Osteocyte (in vitro differentiated cells): ENCODE measurements around the gene OSCAR. TPM values are rescaled to one million over a fixed set of nuclear protein-coding genes. Genes with fewer than 3 reads are reported as not detected.

Experiments
- DNase-seq: peaks from one replicate; pipeline ENCODE4 v3.0.0; 2021; ENCODE audit warnings: mixed read lengths; ENCODE audit not compliant: unreplicated experiment; ENCODE audit errors: extremely low spot score
- H3K27ac Mint-ChIP-seq: one replicate; pipeline ENCODE4 v1.8.0; 2021; ENCODE audit warnings: mild to moderate bottlenecking, mixed read lengths; ENCODE audit not compliant: unreplicated experiment
- H3K27me3 Mint-ChIP-seq: one replicate; pipeline ENCODE4 v1.8.0; 2021; ENCODE audit warnings: mixed read lengths; ENCODE audit not compliant: unreplicated experiment
- H3K36me3 Mint-ChIP-seq: one replicate; pipeline ENCODE4 v1.8.0; 2021; ENCODE audit warnings: mixed read lengths; ENCODE audit not compliant: unreplicated experiment
- H3K4me1 Mint-ChIP-seq: one replicate; pipeline ENCODE4 v1.8.0; 2021; ENCODE audit warnings: mixed read lengths; ENCODE audit not compliant: unreplicated experiment
- H3K4me3 Mint-ChIP-seq: one replicate; pipeline ENCODE4 v1.8.0; 2021; ENCODE audit warnings: mild to moderate bottlenecking, moderate library complexity, mixed read lengths; ENCODE audit not compliant: unreplicated experiment
- H3K9me3 Mint-ChIP-seq: one replicate; pipeline ENCODE4 v1.8.0; 2021; ENCODE audit warnings: mixed read lengths; ENCODE audit not compliant: unreplicated experiment
- CTCF ChIP-seq: fragments of 200-600 bp; sonication (generic); IDR thresholded peaks from 2 replicates; pipeline ENCODE4 v1.5.0; 2021; ENCODE audit warnings: antibody characterized with exemption, mild to moderate bottlenecking, moderate library complexity
- total RNA-seq: library from RNA; stranded (reverse); gene quantifications from 2 replicates; pipeline ENCODE4 v1.2.1, GENCODE V29; 2021

The OSCAR gene
- total RNA-seq, 1 donor from 2014 or later: 0.32 TPM

DNA sequence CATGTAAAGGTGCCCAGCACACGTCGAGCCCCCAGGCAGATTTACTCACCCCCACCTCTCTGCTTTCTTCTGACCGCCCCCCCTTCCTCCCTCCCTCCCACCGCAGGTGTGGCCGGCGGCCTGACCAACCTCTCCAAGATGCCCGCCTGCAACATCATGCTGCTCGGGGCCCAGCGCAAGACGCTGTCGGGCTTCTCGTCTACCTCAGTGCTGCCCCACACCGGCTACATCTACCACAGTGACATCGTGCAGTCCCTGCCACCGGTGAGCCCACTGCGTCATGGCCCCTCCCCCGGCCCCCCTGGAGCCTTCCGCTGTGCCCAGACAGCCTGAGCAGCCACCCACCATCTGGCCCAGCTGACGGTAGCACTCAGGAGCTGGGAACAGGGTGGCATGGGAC is 23.8 kb upstream of the OSCAR start:
- Mint-ChIP-seq H3K27ac (no peak overlapping the region), H3K9me3 (no peaks in the 10 kb centered on the region), H3K27me3 (no peaks in the 10 kb centered on the region), H3K36me3 (peaks cover 31% of the 10 kb centered on the region), H3K4me3 (no peak overlapping the region), H3K4me1 (no peaks in the 10 kb centered on the region)
- no peak for TF ChIP-seq CTCF
- DNase-seq: no peak

- no peak overlapping the region for H3K4me3 Mint-ChIP-seq
- H3K27ac Mint-ChIP-seq: no peak overlapping the region
- no peak for TF ChIP-seq CTCF
- no peaks in the 10 kb centered on the region for H3K9me3 Mint-ChIP-seq
- H3K36me3 Mint-ChIP-seq: peaks cover 31% of the 10 kb centered on the region
- no peak for DNase-seq
- H3K4me1 Mint-ChIP-seq: no peaks in the 10 kb centered on the region
- no peaks in the 10 kb centered on the region for H3K27me3 Mint-ChIP-seq
Observed at GRCh38 chr19:54123682-54124081, 23.1 kb upstream of the OSCAR start.

DNA sequence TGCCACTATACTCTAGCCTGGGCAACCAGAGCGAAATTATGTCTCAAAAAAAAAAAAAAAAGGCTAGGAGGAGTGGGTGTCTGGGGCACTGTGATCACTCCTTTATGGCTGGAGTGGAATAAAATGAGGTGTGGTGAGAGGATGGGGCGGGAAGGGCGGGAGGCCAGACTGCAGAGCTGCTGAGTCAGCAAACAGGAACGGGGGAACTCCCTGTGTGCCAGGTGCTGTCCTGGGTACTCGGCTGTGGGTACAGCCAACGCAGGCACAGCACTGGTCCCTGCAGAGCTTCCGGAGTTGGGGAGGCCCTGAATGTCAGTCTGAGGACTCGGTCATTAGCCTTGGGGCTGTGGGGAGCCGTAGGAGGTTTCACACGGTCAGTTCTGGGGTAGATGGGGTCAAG is 20.7 kb upstream of the OSCAR start:
- no peaks in the 10 kb centered on the region for H3K27me3 Mint-ChIP-seq
- no peak overlapping the region for H3K4me3 Mint-ChIP-seq
- no peak overlapping the region for H3K27ac Mint-ChIP-seq
- TF ChIP-seq CTCF: no peak
- H3K4me1 Mint-ChIP-seq: peaks cover 9% of the 10 kb centered on the region
- H3K9me3 Mint-ChIP-seq: no peaks in the 10 kb centered on the region
- H3K36me3 Mint-ChIP-seq: peaks cover 27% of the 10 kb centered on the region
- DNase-seq: no peak

GRCh38 chr19:54115109-54116063 is 14.8 kb upstream of the OSCAR start, which contains the start of the genes PRPF31 and TFPT:
Gene PRPF31 (plus strand): TSS chr19:54115754. CDS start chr19:54118279, 2,525 bp downstream.
Gene TFPT (minus strand): TSS chr19:54115657. CDS start chr19:54115269, 388 bp downstream.
- Mint-ChIP-seq H3K4me3 (peak within 1 kb of the TSS; percentile 84), H3K27me3 (no peaks in the 10 kb centered on the region), H3K27ac (peak within 1 kb of the TSS; percentile 97), H3K4me1 (peaks cover 22% of the 10 kb centered on the region), H3K9me3 (no peaks in the 10 kb centered on the region), H3K36me3 (peaks cover 11% of the 10 kb centered on the region)
- DNase-seq: peak; percentile 97
- no peak for TF ChIP-seq CTCF
